Fibroblast of mammary gland (primary cell): ENCODE data around the gene HPSE2.

Experiments used
- DNase-seq: peaks from one replicate; pipeline ENCODE4 v3.0.0-alpha.2; 2010; ENCODE audit warnings: low read depth
- H3K4me3 ChIP-seq: 2 replicates; pipeline ENCODE4 v1.5.1; 2011; ENCODE audit warnings: low read depth, mild to moderate bottlenecking, low read length, moderate library complexity; ENCODE audit not compliant: control insufficient read depth
- CTCF ChIP-seq: conservative IDR thresholded peaks from 2 replicates; pipeline ENCODE4 v1.5.1; 2011; ENCODE audit warnings: low read depth, low read length, inconsistent platforms; ENCODE audit not compliant: control insufficient read depth, insufficient read depth

HPSE2 gene

DNA sequence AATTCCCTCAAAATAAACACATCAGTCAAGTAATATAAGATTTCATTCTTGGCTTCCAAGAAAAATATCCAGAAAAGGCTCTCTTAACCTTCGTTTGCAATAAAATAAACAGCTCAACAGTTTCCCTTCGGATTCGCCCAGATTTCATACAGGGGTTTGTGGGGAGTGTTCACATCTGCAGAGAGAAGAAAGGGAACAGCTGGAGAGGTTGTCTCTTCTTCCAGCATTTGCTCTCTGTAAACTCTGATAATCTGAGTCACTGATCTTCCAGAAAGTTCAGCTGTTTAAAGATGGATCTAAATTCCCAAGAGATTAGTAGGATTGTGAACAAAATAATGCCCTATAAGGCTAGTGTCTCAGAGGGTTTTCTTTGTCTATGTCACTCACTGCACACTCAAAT is 277.9 kb downstream of the HPSE2 start:
- peak; percentile 48 for DNase-seq
- H3K4me3 ChIP-seq = no peak overlapping the region
- no peak for TF ChIP-seq CTCF

DNA sequence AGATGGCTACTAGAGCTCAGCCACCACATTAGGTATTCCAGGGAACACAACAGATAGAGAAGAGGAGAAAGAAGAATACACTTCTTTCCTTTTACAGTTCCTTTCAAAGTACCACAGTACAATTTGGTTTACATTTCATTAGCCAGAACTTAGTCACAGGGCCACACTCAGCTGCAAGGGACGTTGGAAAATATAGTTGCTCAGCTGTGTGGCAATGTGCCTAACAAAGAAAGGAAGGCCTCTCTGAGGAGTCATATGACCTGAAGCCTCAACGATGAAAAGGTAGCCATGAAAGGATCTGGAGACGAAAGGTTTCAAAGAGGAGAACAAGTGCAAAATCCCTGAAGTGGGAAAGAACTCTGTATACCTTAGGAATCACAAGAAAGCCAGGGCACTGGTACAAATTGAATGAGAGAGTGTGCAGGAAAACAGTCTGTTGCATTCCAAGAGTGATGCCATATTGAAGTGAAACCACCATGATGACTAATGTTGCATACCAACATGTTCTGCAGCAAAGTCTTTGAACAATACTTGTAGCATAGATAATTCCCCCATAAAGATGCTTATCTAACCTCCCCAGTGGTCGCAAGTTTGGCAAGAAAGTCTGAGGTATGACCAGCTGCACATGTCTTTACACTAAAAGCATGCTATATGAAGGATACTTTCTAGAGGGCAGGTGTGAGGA is 278.9 kb downstream of the HPSE2 start:
- H3K4me3 ChIP-seq = no peak overlapping the region
- no peak for TF ChIP-seq CTCF
- DNase-seq = peak; percentile 66

GRCh38 chr10:98953251-98953650 is 282.4 kb downstream of the HPSE2 start:
- TF ChIP-seq CTCF = no peak
- DNase-seq = no peak
- H3K4me3 ChIP-seq = no peak overlapping the region

- no peak for TF ChIP-seq CTCF
- DNase-seq = no peak
- no peak overlapping the region for H3K4me3 ChIP-seq
These were observed 284.2 kb downstream of the HPSE2 start for GRCh38 chr10:98951269-98952000.

- no peak for TF ChIP-seq CTCF
- no peak overlapping the region for H3K4me3 ChIP-seq
- DNase-seq = no peak
These were observed 285.5 kb downstream of the HPSE2 start for GRCh38 chr10:98950106-98950505.

DNA sequence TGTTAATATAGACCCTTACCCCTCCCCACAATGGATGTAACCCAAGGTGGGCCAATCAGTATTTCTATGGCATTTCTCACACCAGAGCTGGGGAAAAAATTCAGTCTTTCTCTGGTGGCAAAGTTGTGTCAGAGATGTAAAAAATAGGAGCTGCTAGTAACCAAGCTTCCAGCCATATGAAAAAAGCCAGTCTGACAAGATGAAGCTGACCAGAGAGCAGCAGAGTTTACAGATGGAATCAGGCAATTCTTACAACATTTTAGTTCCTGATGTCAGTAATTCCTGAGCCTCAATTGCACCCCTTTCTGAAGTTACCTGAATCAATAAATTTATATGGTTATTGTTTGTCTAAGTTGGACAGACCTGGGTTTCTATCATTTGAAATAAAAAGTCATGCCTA is 286.3 kb downstream of the HPSE2 start:
- DNase-seq = no peak
- no peak overlapping the region for H3K4me3 ChIP-seq
- no peak for TF ChIP-seq CTCF
